HG02938 (cell line): ENCODE measurements around the gene BCAS1.
A peak's percentile ranks its signal among the peaks of the same experiment; 100 is the strongest.
"Not testable (repeated sequence)": the region's sequence is repeated elsewhere in the genome, so short reads cannot be mapped to it uniquely, and the experiment has no call there.

Source experiments
- ATAC-seq: cut with Tn5 transposase; IDR thresholded peaks from one replicate; pipeline ENCODE4 v1.9.1; 2021; ENCODE audit warnings: mild to moderate bottlenecking, moderate library complexity; ENCODE audit not compliant: unreplicated experiment

The BCAS1 gene

DNA sequence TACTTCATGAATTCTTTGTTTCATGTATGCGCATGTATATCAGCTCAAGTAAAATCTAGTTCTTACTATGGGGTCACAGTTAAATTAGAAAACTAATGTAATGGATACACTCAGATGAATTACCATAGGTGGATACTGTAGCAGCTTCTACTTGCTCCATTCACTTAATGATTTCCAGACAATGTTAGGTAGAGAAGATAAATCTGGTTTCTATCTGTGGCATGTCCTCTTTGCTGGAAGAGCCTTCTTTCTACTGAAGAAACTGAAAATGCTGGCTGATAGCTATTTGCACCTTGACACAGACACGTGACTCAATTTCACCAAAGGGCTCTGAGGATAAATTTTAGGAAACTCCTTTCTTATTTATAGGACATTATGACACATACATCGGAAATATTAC is 49.5 kb downstream of the BCAS1 start:
- ATAC-seq: no peak

DNA sequence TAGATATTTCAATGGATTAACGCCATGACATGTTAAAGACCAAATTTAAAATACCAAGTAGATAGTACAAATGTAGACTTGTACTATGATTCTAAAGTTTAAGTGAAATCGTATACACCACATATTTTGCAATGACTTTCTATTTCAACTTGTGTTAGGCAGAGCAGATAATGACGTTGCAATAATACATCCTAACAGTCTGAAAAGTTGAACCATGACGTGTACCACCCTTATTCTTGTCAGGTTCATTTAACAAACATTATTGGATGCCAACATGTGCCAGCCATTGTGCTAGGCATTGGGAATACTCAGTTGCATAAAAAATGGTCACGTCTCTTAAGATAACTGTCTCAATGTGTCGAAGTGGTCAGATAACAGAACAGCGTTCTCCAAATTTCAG is 50.0 kb downstream of the BCAS1 start:
- ATAC-seq: no peak

DNA sequence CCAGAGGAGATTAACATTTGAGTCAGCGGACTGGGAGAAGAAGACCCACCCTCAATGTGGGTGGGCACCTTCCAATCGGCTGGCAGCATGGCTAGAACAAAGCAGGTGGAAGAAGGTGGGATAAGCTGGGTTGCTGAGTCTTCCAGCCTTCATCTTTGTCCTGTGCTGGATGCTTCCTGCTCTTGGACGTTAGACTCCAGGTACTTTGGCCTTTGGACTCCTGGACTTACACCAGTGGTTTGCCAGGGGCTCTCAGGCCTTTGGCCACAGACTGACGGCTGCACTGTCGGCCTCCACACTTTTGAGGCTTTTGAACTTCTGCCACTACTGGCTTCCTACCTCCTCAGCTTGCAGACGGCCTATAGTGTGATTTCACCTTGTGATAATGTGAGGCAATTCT is 50.8 kb downstream of the BCAS1 start:
- no peak for ATAC-seq

DNA sequence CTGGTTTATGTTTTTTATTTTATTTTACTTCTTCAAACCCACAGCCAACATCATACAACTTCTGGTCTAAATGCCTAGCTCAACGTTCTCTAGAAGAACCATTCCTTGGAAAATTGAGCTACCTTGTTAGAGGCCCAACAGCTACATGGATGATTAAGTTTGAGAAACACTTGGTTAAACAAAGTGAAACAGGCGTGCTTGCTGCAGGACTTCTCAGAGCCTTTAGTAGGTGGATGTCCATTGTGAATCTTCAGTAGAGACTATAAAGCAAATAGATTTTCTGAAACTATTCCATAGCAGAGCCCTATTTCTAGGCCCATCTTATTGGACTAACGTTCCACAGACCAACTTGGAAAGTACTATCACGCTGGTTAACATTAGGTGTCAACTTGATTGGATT is 51.3 kb downstream of the BCAS1 start:
- ATAC-seq: no peak

DNA sequence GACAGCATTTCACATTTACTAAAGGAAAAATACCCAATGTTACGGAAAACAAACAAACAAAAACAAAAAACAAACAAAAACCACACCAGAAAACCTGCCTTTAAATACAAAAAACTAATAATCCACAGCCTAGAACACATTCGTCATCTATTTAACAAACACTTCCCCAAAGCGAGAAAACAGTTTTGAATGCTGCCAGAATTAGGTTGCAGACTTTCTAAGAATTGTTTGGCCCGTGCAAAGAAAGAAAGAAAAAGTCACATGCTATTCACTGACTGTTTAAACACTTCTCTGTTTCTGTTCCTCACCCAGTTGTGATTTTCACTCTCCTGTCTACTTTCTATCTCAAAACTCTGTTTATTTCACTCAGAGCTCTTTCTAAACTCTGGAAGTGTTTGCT is 52.5 kb downstream of the BCAS1 start:
- ATAC-seq: peak; percentile 97

DNA sequence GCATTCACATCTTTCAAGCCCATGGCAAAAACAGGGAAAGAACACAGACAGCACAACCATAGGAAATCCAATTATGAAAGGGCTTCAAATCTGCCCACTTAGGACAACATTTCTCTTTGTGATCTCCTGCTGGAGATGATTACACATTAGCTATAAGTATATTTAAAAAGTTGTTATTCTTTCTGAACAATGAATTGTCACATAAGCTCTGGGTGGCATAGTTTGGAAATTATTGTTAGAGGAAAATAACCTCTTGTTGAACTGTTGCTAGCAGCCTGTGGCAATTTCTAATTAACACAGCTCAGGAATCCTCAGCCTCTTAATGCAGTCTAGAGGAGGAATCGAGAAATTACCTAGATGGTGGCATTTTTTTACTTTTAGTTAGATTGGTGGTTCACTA is 54.9 kb downstream of the BCAS1 start:
- ATAC-seq: no peak

DNA sequence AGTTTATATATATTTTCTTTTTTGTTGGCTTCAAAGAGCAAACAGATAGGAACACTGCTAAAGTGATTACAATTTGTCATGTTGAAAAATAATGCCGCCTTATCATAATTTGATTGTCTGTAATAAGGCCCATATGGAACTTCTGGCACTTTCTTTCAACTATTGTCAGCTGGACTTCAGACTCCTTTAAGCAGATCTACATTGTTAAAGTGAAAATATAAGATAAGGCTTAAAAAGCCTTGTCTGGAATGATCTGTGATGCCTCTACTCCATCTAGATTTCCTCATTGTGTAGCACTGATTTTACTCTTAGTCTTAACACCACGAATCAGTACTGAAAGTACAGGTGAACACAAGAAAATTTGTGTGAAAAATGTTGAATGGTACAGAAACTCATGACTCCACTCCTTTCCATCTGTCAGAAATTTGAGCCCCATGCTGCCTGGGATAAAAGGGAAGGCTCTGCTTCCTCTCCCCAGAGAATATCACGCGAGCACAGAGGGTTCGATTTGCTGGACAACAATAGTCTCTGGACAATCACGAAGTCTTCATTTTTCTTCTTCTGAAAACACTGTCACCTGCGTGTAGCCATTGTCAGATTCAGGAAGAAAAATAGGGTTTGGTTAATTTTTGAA is 56.0 kb downstream of the BCAS1 start:
- ATAC-seq: no peak

DNA sequence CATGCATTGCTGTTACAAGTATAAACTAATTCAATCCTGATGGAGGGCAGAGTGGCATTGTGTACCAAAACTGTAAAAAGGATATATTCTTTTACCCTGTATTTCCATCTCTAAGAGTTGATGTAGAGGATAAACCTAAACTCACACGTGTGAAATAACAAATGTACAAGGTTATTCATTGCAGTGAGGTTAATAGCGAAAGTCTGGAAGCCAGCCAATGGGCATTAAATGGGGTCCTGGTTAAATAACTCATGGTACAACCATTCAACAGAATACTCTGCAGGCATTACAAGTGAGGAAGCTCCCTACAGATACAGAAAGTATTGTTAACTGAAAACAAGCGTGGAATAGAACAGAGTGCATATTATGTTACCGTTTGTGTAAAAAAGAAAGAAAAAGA is 56.9 kb downstream of the BCAS1 start:
- ATAC-seq: no peak

DNA sequence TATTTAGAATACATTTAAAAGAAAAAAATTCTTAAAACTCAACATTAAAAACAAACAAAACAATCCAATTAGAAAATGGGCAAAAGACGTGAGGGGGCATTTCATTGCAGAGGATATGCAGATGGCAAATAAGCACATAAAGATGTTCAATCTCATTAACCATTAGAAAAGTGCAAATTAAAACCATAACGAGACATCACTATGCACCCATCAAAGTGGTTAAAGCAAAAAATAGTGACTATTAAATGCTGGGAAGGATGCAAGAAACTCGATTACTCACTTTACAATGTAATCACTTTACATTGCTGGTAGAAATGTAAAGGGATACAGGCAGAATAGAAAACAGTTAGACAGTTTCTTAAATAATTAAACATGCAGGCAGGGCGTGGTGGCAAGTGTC is 59.0 kb downstream of the BCAS1 start:
- ATAC-seq: no peak

DNA sequence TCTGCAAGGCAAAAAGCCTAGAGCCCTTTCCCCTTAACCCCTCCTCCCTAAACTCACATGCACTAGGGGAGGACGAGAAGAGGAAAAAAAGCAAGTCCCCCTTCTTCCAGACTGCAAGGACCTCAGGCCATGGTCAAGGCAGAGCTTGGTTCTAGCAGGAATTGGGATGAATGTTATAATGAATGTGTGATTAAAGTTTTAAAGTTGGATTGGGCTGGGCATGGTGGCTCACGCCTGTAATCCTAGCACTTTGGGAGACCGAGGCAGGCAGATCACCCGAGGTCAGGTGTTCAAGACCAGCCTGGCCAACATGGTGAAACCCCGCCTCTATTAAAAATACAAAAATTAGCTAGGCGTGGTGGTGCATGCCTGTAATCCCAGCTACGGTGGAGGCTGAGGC is 64.2 kb downstream of the BCAS1 start:
- ATAC-seq: not testable (repeated sequence)

DNA sequence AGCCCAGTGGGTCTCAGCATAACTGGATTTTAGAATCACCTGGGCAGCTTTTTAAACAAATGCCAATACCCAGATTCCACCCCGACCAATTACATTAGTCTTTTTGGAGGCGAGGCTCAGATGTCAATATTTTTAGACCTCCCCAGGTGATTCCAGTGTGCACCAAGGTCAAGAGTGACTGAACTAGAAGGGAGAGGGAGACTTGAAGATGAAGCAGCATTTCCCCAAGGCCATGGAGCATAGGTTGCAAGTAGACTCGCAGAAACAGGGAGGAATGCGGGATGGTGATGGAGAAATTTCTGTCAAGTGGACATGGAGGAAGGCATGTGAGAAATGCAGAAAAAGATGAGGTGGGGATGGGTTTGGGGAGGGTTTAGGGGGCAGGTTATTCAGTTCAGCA is 64.9 kb downstream of the BCAS1 start:
- no peak for ATAC-seq

DNA sequence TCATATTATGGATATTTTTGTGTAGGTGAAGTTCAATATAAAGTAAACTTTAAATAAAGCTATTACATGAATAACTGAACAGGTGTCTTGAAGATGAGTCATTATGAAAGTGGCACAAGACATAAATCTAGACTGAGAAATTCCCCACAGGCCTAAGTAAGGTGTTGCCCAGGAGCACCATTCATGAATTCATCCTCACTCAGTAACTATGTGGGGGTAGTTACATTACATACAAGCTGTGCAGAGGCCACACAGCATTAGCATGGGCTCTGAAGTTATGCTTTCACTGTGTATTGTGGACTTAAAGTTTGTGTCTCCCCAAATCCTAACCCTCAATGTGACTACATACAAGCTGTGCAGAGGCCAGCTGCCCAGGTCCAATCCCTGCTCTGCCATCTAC is 65.9 kb downstream of the BCAS1 start:
- peak; percentile 97 for ATAC-seq

DNA sequence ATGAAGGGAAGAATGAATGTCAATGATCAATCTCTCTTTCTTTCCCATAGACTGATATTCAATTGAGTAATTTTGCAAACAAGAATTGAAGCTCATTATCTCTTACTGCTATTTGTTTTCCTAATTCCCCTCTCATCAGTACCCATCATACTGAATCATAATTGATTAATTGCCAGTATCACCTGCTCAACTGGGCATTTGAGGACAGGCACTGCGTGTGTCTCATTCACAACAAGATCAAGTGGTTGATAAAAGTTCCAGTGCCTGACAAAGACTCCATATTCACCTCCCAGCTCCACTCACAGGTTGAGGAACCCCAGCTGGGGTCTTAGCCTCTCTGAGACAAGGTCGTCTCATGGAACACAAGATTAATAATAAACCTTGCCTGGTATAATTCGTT is 67.7 kb downstream of the BCAS1 start:
- ATAC-seq: no peak

DNA sequence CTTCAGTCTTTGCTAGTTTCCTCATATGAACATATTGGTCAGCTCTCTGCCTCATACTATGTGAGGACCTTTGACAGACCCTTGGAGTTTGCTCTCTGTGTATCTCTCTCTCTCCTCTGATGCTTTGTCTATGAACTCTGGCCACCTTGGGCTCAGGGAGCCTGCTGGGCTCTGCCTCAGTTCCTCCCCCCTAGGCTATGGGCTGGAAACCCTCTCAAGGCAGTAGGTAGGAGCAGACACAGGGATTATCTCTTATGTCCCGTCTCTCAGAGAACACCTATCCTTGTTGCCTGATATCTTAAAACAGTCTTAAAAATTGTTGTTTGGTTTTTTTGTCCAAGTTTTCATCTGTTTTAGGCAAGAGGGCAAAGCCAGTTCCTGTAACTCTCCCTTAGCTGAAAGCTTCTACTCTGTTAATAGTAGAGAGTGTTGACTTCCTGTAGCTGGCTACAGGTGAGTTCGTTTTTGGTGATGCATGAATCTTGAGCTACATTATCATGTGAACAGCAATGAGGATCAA is 68.3 kb downstream of the BCAS1 start:
- ATAC-seq: no peak

DNA sequence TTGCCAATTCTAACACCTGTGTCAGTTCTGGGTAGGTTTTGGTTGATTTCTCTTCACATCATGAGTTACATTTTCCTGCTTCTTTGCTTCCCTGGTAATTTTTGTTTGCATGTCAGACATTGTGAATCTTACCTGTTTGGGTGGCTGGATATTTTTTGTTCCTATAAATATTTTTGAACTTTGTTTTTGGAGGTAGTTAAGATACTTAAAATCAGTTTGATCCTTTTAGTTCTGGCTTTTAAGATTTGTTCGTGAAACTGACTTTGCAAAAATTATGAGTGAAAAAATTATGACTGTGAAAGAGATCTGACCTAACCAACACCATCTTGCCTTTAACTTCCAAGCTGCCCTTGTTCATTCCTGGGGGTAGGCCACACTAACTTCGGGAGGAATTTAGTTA is 69.5 kb downstream of the BCAS1 start:
- ATAC-seq: no peak

DNA sequence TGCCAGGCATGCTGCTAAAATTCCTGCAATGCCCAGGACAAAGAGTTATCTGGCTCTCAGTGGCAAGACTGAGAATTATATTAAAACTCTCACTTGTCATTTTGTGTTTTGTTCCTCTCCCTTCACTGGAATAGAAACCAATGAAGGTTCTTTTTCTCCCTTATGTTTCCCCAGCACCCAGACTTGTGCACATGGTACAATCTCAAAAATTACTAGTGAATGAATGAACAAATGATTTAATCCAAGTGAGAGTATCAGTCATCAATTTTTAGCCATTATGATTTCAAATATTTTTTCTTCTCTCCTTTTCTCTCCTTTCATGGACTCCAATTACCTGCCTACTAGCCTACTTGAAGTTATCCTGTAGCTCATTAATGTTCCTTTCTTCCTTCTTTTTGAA is 70.1 kb downstream of the BCAS1 start:
- ATAC-seq: no peak

DNA sequence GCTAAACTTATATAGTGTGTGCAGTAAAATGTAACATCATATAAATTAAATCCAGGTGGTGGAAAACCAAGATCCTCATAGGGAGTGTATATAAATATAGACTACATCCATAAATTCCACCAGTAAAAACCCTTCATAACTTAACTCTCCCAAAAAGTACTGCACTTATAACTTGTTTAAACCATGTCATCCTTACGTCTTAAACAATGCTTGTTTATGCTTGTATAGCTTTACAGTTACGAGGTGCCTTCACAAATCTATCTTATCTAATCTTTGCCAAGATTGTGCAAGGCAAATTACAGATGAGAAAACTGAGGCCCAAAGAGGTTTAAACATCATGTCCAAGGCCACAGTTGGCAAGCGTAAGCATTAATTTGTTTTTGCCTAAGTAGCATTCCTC is 71.3 kb downstream of the BCAS1 start:
- no peak for ATAC-seq

DNA sequence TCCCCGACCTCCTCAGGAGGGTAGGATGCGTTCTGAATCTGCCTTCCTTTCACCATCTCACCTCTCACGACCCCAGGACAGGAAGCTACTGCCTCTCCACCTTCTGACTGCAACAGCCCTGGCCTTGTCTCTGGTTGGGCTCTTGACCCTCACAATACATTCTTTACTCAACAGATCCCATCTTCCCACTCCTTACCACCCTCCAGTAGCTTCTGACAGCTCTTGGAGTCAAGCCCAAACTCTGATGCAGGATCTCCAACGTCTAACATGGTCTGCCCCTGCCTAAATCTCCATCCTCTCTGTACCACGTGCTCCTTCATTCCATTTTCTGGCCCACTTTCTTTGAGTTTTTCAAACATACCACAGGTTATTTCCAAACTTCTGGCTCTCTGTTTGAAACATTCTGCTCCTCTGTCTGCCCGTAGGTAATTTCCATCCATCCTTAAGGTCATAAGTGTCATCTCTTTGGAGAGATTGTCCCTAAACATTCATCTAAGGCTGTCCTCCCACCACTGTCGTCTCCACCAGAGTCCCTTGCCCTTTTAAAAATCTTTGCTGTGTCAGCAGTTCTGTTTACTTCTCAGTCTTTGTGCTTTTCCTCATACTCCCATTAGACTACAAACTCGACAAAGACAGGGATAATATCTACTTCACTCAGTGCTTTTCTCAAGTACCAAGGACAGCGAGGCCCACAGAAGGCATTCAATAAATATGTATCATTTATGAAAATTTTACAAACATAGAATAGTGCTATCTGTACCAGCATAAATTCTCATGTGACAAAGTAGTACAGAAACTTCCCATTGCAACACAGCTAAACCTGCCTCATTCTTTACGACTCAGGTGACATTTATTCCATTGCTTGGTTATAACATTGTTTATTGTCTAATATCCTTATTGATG is 73.6 kb downstream of the BCAS1 start:
- no peak for ATAC-seq

DNA sequence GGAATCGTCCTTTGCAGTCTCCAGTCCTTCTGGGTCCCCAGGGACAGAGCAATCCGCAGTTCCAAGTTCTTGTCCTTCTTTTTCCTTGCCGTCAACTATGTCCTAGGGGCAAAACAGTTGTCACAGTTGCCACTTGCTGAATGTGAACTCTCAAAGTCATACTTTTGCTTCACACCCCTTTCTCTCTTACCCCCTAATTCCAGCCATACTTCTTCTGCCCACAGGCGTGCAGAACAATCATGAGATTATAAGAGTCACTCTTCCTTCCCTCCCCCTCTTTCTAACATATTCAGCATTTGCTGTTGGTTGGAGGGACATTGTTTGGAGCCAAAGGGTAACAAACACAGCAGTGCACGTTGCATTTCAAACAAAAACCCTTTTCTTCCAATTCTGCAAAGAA is 74.4 kb downstream of the BCAS1 start:
- no peak for ATAC-seq

DNA sequence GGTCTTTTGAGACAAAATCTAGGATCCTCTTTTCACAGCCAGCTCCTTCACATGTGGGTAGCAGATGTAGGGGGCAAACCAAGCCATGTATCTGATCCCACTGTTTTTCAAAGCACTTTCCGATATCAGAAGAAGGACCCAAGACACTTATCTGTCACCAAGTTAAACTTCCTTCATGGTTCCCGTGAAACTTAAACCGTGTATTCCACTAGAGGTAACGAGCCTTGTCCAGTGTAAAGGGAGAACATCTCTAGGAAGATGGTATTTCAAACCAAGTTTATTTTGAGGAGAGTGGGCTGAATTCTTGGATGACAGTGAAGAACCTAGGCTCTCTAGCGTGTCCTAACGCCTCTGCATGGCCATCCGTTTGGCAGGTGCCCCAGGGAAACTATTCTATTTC is 76.3 kb downstream of the BCAS1 start:
- no peak for ATAC-seq

DNA sequence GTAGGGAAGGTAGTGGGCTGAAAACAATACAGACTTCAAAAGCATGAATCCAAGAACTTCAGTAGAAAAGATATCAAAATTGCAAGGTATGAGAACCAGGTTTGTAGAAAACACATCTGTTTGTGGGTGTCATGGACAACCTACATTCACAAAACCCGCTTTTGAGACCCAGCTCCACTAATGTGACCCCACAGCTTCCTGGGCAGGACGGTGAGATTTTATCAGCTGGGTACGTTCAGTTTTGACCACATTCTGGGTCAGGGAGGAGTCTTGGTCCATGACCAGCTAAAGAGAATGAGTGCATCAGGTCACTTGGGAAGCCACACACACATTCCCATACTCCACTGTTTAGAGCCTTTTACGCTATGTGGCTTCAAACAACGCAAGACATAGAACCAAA is 77.1 kb downstream of the BCAS1 start:
- ATAC-seq: no peak

DNA sequence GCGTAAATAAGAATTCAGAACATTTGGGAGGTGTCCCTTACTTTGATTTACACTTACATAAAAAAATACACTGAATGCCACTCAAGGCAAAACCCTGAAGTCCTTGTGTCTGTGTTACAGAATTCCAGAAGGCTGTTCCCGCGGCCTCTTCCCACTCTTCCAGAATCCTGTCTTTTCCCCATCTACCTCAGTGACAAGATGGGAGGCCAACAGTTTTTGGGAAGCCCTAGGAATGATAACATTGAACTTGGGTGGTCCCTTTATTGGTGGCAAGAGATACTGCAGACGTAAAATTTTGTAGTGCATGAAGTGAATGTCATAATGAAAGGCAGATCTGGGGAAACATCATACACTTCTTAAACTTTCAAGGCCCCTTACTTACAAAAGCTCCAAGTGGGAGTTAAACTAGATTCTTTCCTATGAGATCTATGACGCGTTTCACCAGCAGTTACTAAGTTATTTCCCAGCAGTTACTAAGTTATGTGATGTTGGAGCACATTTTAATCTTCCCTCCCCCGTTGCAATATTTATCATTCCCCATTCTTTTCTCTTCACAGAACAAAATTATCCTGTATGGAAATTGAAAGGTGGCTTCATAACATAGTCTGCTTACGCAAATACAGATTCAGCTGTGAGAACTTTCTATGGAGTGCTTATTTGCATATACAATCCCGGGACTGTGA is 79.5 kb downstream of the BCAS1 start:
- no peak for ATAC-seq
